Limb (tissue), 2 donors: ENCODE data around the gene TFAP2B.

Experiments used
- DNase-seq, 2 donors: peaks; one replicate each; pipeline ENCODE4 v3.0.0-alpha.2; 2016; ENCODE audit errors: extremely low spot score in 2 of 2

Gene TFAP2B

DNA sequence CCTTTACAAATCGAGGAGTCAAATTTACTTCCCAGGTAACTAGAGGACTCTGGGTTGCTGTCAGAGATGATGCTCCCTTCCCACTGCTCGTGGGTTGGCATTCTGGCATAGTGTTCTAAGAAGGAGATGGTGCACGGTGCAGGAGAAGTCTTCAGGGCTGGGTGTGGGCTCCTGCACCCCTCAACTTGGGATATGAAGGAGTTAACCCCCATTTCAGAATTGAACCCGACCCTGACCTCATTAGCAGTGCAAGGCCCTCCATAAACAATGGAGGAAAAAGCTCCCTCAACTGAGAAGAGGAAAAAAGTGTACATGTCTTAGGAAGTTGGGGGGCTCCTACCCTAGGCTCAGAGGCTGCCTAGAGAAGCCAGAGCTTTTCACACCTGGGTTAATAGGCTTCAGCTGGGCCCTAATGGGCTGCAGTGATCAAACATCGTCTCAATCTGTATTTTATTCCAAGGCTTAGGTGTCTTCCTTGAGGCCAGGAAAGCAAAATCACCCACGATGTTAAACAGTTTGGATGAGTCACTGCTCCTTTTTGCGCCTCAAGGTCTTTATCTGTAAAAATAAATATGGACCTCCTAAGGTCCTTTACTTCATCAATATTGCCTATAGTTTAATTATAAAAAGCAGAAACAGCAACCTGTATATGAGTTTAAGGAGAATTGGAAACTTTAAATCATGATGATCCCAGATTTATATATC is 29.4 kb downstream of the TFAP2B start:
- DNase-seq: no peak

- DNase-seq: no peak
These were observed 30.5 kb downstream of the TFAP2B start for GRCh38 chr6:50848989-50849795.

DNA sequence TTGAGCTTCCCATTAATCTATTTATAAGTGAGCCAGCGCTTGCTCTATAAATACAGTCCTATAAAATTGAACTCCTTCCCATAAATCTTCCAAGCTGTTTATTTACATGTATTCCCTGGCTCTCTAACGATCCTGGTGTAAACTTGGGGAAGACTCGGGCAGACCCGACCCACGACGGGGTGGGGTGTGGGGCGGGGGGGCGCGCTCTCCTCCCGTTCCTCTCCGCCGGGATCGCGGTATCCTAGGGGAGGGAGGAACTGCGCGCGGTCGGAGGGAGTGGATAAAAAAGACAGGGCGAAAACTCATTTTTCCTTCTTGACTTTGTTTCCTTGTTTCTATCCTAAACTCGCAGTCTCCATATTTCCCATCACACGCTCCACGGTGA is 31.1 kb downstream of the TFAP2B start:
- peak in 1 of 2 donors; percentile 53 for DNase-seq

GRCh38 chr6:50850223-50851048 is 31.8 kb downstream of the TFAP2B start:
- DNase-seq: peak; percentile 35 to 75

- DNase-seq: no peak
These were observed 32.6 kb downstream of the TFAP2B start for GRCh38 chr6:50851049-50851845.

DNA sequence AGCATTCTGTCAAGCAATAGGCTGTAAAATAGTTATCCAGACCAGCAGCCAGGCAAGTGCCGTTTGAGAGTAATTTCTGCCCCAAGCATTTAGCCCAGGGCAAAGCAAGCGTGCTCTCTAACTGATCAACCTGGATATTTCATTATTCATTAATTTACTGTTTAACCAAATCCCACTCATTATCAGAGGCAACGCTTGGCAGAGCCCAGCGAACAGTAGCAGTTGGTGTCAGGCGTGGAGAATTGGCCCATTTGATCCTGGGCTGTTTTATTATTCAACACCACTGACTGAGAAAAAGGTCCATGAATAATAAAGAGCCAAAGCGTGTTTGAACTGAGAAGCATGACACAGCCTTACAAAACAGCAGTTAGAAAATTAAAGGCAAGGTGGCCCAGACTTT is 35.3 kb downstream of the TFAP2B start:
- DNase-seq: no peak

DNA sequence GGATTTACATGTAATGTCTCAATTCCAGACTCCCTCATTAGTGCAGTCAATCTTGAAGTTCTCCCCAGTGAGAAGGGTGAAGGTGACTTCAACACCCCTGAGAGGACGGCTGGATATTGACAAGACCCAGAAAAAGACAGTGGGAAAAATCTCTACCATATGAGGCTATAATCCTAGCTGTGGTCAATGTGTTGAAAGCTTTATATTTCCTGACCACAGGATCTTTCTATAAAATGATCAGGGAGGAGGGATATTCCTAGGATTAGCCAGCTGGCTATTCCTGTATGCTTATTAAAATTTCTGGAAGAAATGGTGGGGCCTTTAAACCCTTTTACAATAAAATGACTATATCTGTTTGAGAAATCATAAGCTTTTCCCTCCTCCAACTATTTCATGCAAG is 43.0 kb downstream of the TFAP2B start:
- DNase-seq: no peak

- no peak for DNase-seq
These were observed 43.5 kb downstream of the TFAP2B start for GRCh38 chr6:50862176-50862575.

GRCh38 chr6:50864601-50865000 is 45.9 kb downstream of the TFAP2B start:
- no peak for DNase-seq

- DNase-seq: no peak
These were observed 49.8 kb downstream of the TFAP2B start for GRCh38 chr6:50868466-50868865.

GRCh38 chr6:50873167-50873566 is 54.5 kb downstream of the TFAP2B start:
- DNase-seq: no peak

GRCh38 chr6:50884364-50884763 is 65.7 kb downstream of the TFAP2B start:
- no peak for DNase-seq

DNA sequence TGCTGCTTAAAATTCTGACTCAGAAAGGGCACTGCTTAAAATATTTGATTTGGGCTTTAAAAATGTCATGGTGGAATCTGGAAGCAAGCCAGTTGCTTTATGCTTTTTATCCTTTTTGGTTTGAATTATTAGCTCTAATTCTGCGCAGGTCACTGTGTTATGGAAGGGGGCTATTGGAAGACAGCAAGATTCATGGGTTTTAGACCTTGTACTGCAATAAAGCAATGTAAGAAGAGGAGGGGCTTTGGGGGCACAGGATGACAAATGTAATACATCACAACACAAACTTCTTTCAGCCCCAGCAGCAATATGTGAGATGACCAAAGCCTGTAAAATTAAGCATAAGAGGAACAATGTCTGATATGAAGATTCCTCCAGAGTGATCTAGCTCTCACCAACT is 68.4 kb downstream of the TFAP2B start:
- no peak for DNase-seq

- no peak for DNase-seq
These were observed 70.8 kb downstream of the TFAP2B start for GRCh38 chr6:50889497-50889896.

- DNase-seq: no peak
These were observed 71.3 kb downstream of the TFAP2B start for GRCh38 chr6:50889935-50890334.

- DNase-seq: no peak
These were observed 71.9 kb downstream of the TFAP2B start for GRCh38 chr6:50890579-50890978.

- no peak for DNase-seq
These were observed 72.6 kb downstream of the TFAP2B start for GRCh38 chr6:50891290-50891689.
